ENCODE measurements around the gene OARD1. TPM values are rescaled to one million over a fixed set of nuclear protein-coding genes. Genes with fewer than 3 reads are reported as not detected.

The OARD1 gene
- total and polyA plus RNA-seq, 10 of the 15 experiments (the other 5 are each of a cell fraction or from before 2014, with no cell fraction given), result 19.0 to 63.5 (median 43.6) TPM

GRCh38 chr6:41043151-41043550 is 29.0 kb downstream of the OARD1 start:
- 68% methylated on average over 3 of the region's 3 CpGs for WGBS (ENCODE audit: insufficient coverage, insufficient replicate concordance, low lambda C conversion rate, missing lambda C conversion rate)
- POLR2A ChIA-PET, result no interaction called here

More at GRCh38 chr6:41043151-41043550, 29.0 kb downstream of the OARD1 start:
- CTCF ChIA-PET, result no interaction called here
- H3K4me1 ChIP-seq (ENCODE audit: control insufficient read depth, insufficient read depth, low read length), result no peaks in the 10 kb centered on the region
- H2AFZ ChIP-seq (ENCODE audit: control insufficient read depth, low read depth, low read length), result no peak overlapping the region
- SMC1A ChIA-PET (ENCODE audit: uncharacterized antibody, unreplicated experiment), result no interaction called here
- no peak for DNase-seq (ENCODE audit: low read depth, low spot score)
- in situ Hi-C loops (cut with MboI), result no loop called here
- H3K36me3 ChIP-seq (ENCODE audit: control insufficient read depth in 2 of 2, insufficient read depth in 2 of 2, low read length in 1 of 2), result no peaks in the 10 kb centered on the region
- no peak overlapping the region for H3K27ac ChIP-seq (ENCODE audit: control insufficient read depth, insufficient read depth)
- no peaks in the 10 kb centered on the region for H3K9me3 ChIP-seq (replicated peaks; ENCODE audit: control insufficient read depth, insufficient read depth, low read length)
- H3K4me3 ChIP-seq, result no peak overlapping the region
- RAD21 ChIA-PET (ENCODE audit: unreplicated experiment), result no interaction called here
- no TSS peak for BruUV-seq (replicated peaks)
- no peaks in the 10 kb centered on the region for H3K79me2 ChIP-seq (ENCODE audit: control insufficient read depth, insufficient read depth, low read length)
- no peak for TF ChIP-seq TARDBP (IDR thresholded peaks at IDR 0.05; ENCODE audit: borderline replicate concordance)
- TF ChIP-seq ZNF592 (IDR thresholded peaks at IDR 0.05), result no peak
- no peak for TF ChIP-seq WRNIP1 (IDR thresholded peaks at IDR 0.05; ENCODE audit: borderline replicate concordance, low read depth, low read length)
- no peak for TF ChIP-seq POU2F2 (IDR thresholded peaks at IDR 0.05; ENCODE audit: borderline replicate concordance, low read depth, low read length)
- TF ChIP-seq LARP7 (IDR thresholded peaks at IDR 0.05), result no peak
- no peak for TF ChIP-seq NR2C2 (IDR thresholded peaks at IDR 0.05; ENCODE audit: borderline replicate concordance, control insufficient read depth, insufficient read length, low read depth)
- no peak for TF ChIP-seq SMAD5 (IDR thresholded peaks at IDR 0.05; ENCODE audit: low read depth)
- no peak for TF ChIP-seq TAF1 (IDR thresholded peaks at IDR 0.05; ENCODE audit: borderline replicate concordance, low read depth, low read length)
- TF ChIP-seq POLR2A (IDR thresholded peaks at IDR 0.05; ENCODE audit: low read depth, low read length), result no peak
- FAIRE-seq, result no peak
- H3K27me3 ChIP-seq (replicated peaks in 1 of 2; ENCODE audit: control insufficient read depth in 2 of 2, insufficient read depth in 2 of 2, low read length in 1 of 2), result no peaks in the 10 kb centered on the region
- H3K4me2 ChIP-seq (ENCODE audit: control insufficient read depth, insufficient read depth), result no peak overlapping the region
- H3K9ac ChIP-seq (ENCODE audit: control insufficient read depth, insufficient read depth, low read length), result no peak overlapping the region
- ATAC-seq, result no peak
- H4K20me1 ChIP-seq (ENCODE audit: control insufficient read depth, insufficient read depth), result no peaks in the 10 kb centered on the region
- intact Hi-C loops (cut with micrococcal nuclease; ENCODE audit: unreplicated experiment), result no loop called here

Data from GM12878 (cell line).